GM10266 (cell line): Measurements from ENCODE around the gene UPF3A.

Experiments used
- DNase-seq: peaks from one replicate; pipeline ENCODE4 v3.0.0; 2012; ENCODE audit errors: extremely low spot score
- TF ChIP-seq, protein P1 (sequence below): IDR thresholded peaks from 2 replicates; pipeline ENCODE4 v1.5.1; 2012; ENCODE audit warnings: mild to moderate bottlenecking, low read depth; ENCODE audit not compliant: control insufficient read depth, insufficient read depth; ENCODE audit errors: missing control alignments

The UPF3A gene

DNA sequence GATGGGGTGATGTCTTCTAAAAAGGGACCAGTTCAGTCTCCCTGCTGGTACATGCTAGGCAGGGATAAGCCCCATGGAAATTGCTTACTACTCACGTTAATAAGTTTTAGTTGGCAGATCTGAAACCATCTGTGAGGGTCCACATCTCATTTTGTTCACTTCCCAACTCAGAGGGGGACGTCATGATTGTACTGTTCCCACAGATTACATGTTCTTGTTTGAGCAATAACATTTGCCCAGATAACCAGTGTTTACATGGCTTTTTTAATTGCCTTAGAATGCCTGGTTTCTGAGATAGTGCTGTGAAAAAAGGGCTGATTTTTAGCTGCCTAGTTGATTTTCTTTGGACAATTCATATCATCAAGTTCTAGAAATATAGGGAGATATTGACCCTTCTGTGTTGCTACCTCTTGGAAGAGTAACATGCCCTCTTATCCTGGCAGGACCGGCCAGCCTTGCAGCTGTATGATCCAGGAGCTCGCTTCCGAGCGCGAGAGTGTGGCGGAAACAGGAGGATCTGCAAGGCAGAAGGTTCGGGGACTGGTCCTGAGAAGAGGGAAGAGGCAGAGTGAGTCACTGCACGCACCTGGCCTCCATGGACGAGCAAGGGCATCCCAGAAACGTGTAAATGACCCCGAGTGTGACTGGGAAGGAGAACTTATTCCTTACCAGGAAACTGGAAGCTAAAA, 23.1 kb downstream of the UPF3A start:
- no peak for DNase-seq

DNA sequence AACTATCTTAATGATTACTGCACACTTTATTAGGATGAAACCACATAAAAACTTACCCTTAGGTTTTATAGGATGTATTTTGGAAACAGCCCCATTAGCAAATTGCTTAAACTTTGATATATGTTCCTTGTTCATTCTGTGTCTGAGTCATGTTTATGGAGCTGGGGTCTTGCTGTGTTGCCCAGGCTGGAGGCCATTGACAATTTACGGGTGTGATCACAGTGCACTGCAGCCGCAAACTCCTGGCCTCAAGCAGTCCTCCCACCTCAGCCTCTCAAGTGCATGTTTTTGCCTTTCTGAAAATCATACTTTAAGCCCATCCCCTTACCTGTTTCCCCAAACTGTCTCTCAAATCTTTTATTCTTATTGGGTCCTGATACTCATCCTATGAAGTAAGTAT, 27.7 kb downstream of the UPF3A start:
- TF ChIP-seq, protein P1, sequence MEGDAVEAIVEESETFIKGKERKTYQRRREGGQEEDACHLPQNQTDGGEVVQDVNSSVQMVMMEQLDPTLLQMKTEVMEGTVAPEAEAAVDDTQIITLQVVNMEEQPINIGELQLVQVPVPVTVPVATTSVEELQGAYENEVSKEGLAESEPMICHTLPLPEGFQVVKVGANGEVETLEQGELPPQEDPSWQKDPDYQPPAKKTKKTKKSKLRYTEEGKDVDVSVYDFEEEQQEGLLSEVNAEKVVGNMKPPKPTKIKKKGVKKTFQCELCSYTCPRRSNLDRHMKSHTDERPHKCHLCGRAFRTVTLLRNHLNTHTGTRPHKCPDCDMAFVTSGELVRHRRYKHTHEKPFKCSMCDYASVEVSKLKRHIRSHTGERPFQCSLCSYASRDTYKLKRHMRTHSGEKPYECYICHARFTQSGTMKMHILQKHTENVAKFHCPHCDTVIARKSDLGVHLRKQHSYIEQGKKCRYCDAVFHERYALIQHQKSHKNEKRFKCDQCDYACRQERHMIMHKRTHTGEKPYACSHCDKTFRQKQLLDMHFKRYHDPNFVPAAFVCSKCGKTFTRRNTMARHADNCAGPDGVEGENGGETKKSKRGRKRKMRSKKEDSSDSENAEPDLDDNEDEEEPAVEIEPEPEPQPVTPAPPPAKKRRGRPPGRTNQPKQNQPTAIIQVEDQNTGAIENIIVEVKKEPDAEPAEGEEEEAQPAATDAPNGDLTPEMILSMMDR: no peak
- no peak for DNase-seq

More for the DNA sequence above, 23.1 kb downstream of the UPF3A start:
- TF ChIP-seq, protein P1: no peak

DNA sequence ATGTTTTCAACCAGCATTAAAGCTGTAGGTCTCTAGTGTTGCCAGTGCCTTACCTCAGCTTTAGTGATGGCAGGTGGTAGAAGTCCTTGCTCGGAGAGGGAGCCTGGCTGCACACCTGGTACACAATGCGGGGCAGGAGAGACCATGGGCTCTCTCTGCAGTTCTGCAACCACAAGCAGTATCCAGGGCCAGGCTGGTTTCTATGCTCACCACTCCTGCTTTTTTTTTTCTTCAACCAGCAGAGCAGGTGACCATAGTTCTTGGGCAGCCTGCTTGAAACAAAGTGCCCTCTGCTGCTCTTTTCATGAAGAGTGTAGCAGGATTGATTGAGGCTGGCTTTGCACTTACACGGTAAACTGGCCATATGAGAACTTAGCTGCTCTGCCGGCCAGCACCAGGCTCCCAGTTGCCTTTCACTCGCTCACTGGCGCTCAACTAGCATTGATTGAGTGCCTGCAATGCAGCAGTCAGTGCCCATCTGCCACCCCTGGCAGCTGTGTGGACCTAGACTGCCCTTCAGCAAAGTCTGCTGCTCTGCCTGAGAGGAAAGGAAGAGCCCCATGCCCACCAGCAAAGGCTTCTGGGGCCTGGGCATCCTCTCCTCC, 28.5 kb downstream of the UPF3A start:
- TF ChIP-seq, protein P1: no peak
- no peak for DNase-seq

DNA sequence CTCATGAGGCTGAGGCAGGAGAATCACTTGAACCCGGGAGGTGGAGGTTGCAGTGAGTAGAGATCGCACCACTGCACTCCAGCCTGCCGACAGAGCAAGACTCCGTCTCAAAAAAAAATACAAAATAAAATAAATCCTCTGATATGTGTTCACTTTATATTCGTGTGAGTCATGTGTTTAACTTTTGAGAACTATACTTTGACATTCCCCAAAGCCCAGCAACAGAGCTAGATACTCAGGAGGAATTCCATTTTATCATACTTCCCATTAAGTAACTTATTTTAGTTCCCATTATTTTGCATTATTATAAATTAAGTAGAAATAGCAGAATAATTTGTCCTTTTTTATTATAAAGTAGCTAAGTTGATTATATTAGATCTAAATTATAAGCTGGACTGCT, 29.6 kb downstream of the UPF3A start:
- DNase-seq: no peak
- TF ChIP-seq, protein P1: no peak

DNA sequence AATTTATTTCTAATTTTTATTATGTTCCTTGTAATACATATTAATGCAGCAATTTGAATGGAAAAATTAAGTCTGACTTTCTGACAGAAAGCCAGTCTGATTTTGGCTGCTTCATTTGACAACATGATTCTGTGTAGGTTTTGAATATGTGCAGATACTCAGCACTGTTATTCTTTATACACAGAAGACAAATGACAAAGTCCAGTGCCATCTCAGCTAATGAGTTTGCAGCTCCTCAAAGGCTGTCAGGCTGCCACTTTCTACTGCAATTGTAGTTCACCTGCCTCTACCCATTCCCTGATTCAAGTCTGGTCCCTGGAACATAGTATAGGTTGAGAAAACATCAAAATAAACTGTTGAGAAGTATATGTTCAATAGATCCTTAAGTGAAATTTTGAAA, 30.0 kb downstream of the UPF3A start:
- TF ChIP-seq, protein P1: no peak
- DNase-seq: no peak

DNA sequence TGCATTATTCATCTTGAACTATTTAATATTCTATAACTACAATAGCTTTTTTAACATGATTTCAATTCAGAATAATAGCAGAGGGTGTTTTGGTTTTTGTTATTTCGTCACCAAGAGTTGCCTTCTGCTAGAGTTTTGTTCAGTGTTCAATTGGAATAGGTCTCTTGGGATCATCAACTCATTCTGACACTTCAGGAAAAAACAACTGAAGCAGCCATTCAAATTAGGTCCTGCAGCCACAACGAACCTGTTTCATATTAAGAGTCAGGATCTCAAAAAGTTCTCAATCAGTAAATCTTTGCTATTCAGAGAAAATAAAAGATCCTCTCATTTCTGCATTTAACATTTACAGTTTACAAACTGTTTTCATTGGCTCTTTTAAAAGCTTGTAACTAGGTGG, 30.5 kb downstream of the UPF3A start:
- no peak for DNase-seq

More for the DNA sequence above, 30.5 kb downstream of the UPF3A start:
- TF ChIP-seq, protein P1: no peak
